Mesodermal cell (in vitro differentiated cells): Measurements from ENCODE around the gene LSM3. TPM values are rescaled to one million over a fixed set of nuclear protein-coding genes. Genes with fewer than 3 reads are reported as not detected.

Experiments
- H3K27ac ChIP-seq: 2 replicates; pipeline ENCODE4 v1.7.0; 2013; ENCODE audit warnings: mild to moderate bottlenecking, low read depth, low read length, moderate library complexity; ENCODE audit not compliant: severe bottlenecking
- H3K36me3 ChIP-seq: 2 replicates; pipeline ENCODE4 v1.7.1; 2013; ENCODE audit warnings: mild to moderate bottlenecking, low read length, moderate library complexity; ENCODE audit not compliant: control insufficient read depth, insufficient read depth
- H3K4me1 ChIP-seq: one replicate; pipeline ENCODE4 v1.7.1; 2013; ENCODE audit warnings: mild to moderate bottlenecking, low read length; ENCODE audit not compliant: insufficient read depth, control insufficient read depth, poor library complexity, severe bottlenecking
- H3K4me3 ChIP-seq: 2 replicates; pipeline ENCODE4 v1.7.0; 2013; ENCODE audit warnings: low read length, control low read depth, mild to moderate bottlenecking; ENCODE audit not compliant: insufficient read depth, poor library complexity, severe bottlenecking; ENCODE audit errors: extremely low read depth
- H3K9me3 ChIP-seq: 2 replicates; pipeline ENCODE4 v1.7.1; 2013; ENCODE audit warnings: mild to moderate bottlenecking, low read length, moderate library complexity; ENCODE audit not compliant: control insufficient read depth
- WGBS, 2 experiments: methylation state at CpG; one replicate each; pipeline ENCODE4 v1.1.5; 2013; ENCODE audit warnings: missing lambda C conversion rate in 2 of 2; ENCODE audit not compliant: insufficient coverage in 2 of 2; 5-methylcytosine and 5-hydroxymethylcytosine counted together
- polyA plus RNA-seq, 2 experiments: library from polyadenylated mRNA; stranded (reverse); fragments of 50-300 nt; gene quantifications; one replicate each; pipeline ENCODE4 v1.2.3, GENCODE V29; 2013

The LSM3 gene
- polyA plus RNA-seq (2013, experiment 1 of 2), result 20.9 TPM
- 24.4 TPM for polyA plus RNA-seq (2013, experiment 2 of 2)

GRCh38 chr3:14178247-14179113, at the start of gene LSM3, which contains the start of gene XPC:
TSS of gene LSM3 (plus strand) at chr3:14178817. CDS start at chr3:14178861, 44 bp downstream.
TSS of gene XPC (minus strand) at chr3:14178601. CDS start at chr3:14178568, 33 bp downstream.
- Histone ChIP-seq H3K27ac (peak within 1 kb of the TSS; percentile 93), H3K4me3 (peak within 1 kb of the TSS; percentile 89), H3K9me3 (no peaks in the 10 kb centered on the region), H3K36me3 (peaks cover 24% of the 10 kb centered on the region), H3K4me1 (peaks cover 12% of the 10 kb centered on the region)
- 0% methylated on average over 65 to 69 of the region's 78 CpGs for WGBS, 2 experiments

GRCh38 chr3:14129296-14129695, 49.3 kb upstream of the LSM3 start:
- 100% methylated on average over 5 of the region's 6 CpGs; no CpG with 5 or more reads in 1 of the 2 experiments for WGBS, 2 experiments
- H3K4me1 ChIP-seq, result peaks cover 16% of the 10 kb centered on the region
- no peak overlapping the region for H3K27ac ChIP-seq
- H3K9me3 ChIP-seq, result no peaks in the 10 kb centered on the region
- no peak overlapping the region for H3K4me3 ChIP-seq
- peaks cover 81% of the 10 kb centered on the region for H3K36me3 ChIP-seq

GRCh38 chr3:14130230-14130629, 48.4 kb upstream of the LSM3 start:
- peaks cover 16% of the 10 kb centered on the region for H3K4me1 ChIP-seq
- no peak overlapping the region for H3K4me3 ChIP-seq
- no peaks in the 10 kb centered on the region for H3K9me3 ChIP-seq
- 100% methylated on average over 2 of the region's 4 CpGs for WGBS, 2 experiments
- H3K27ac ChIP-seq, result no peak overlapping the region
- H3K36me3 ChIP-seq, result peaks cover 91% of the 10 kb centered on the region

GRCh38 chr3:14130707-14131106, 47.9 kb upstream of the LSM3 start:
- WGBS, 2 experiments, result 97% methylated on average over 9 to 12 of the region's 12 CpGs
- peaks cover 16% of the 10 kb centered on the region for H3K4me1 ChIP-seq
- H3K27ac ChIP-seq, result no peak overlapping the region
- no peaks in the 10 kb centered on the region for H3K9me3 ChIP-seq
- H3K36me3 ChIP-seq, result peaks cover 96% of the 10 kb centered on the region
- no peak overlapping the region for H3K4me3 ChIP-seq

GRCh38 chr3:14131134-14131533, 47.5 kb upstream of the LSM3 start:
- no peak overlapping the region for H3K4me3 ChIP-seq
- no peak overlapping the region for H3K27ac ChIP-seq
- H3K9me3 ChIP-seq, result no peaks in the 10 kb centered on the region
- WGBS, 2 experiments, result 91 to 97% methylated on average over 4 to 5 of the region's 5 CpGs
- peaks cover 14% of the 10 kb centered on the region for H3K4me1 ChIP-seq
- H3K36me3 ChIP-seq, result peaks cover 100% of the 10 kb centered on the region

GRCh38 chr3:14132120-14132519, 46.5 kb upstream of the LSM3 start:
- peaks cover 5% of the 10 kb centered on the region for H3K4me1 ChIP-seq
- no peak overlapping the region for H3K27ac ChIP-seq
- WGBS, 2 experiments, result 93 to 97% methylated on average over 8 of the region's 8 CpGs
- H3K4me3 ChIP-seq, result no peak overlapping the region
- peaks cover 98% of the 10 kb centered on the region for H3K36me3 ChIP-seq
- H3K9me3 ChIP-seq, result no peaks in the 10 kb centered on the region

- Histone ChIP-seq H3K36me3 (peaks cover 98% of the 10 kb centered on the region), H3K4me3 (no peak overlapping the region), H3K9me3 (no peaks in the 10 kb centered on the region), H3K27ac (no peak overlapping the region), H3K4me1 (no peaks in the 10 kb centered on the region)
- 78 to 87% methylated on average over 6 of the region's 6 CpGs for WGBS, 2 experiments
These were observed 45.9 kb upstream of the LSM3 start for GRCh38 chr3:14132689-14133088.

- Histone ChIP-seq H3K4me1 (no peaks in the 10 kb centered on the region), H3K4me3 (no peak overlapping the region), H3K9me3 (no peaks in the 10 kb centered on the region), H3K27ac (no peak overlapping the region), H3K36me3 (peaks cover 98% of the 10 kb centered on the region)
- 95 to 100% methylated on average over 8 to 9 of the region's 10 CpGs for WGBS, 2 experiments
These were observed 45.3 kb upstream of the LSM3 start for GRCh38 chr3:14133188-14133800.

- H3K27ac ChIP-seq, result no peak overlapping the region
- peaks cover 97% of the 10 kb centered on the region for H3K36me3 ChIP-seq
- no peaks in the 10 kb centered on the region for H3K9me3 ChIP-seq
- no peaks in the 10 kb centered on the region for H3K4me1 ChIP-seq
- 96 to 98% methylated on average over 3 to 4 of the region's 5 CpGs for WGBS, 2 experiments
- no peak overlapping the region for H3K4me3 ChIP-seq
These were observed 44.7 kb upstream of the LSM3 start for GRCh38 chr3:14133876-14134275.

GRCh38 chr3:14134291-14134690, 44.3 kb upstream of the LSM3 start:
- H3K4me1 ChIP-seq, result no peaks in the 10 kb centered on the region
- H3K9me3 ChIP-seq, result no peaks in the 10 kb centered on the region
- no peak overlapping the region for H3K4me3 ChIP-seq
- 97 to 100% methylated on average over 6 of the region's 6 CpGs for WGBS, 2 experiments
- H3K36me3 ChIP-seq, result peaks cover 97% of the 10 kb centered on the region
- H3K27ac ChIP-seq, result no peak overlapping the region
